Mesothelial cell of epicardium (in vitro differentiated cells): ENCODE results near the gene USP31. TPM values are rescaled to one million over a fixed set of nuclear protein-coding genes. Genes with fewer than 3 reads are reported as not detected.

Source experiments
- DNase-seq, 2 experiments: peaks; one replicate each; pipeline ENCODE4 v3.0.0; 2021; ENCODE audit warnings: low spot score in 2 of 2; ENCODE audit not compliant: unreplicated experiment in 2 of 2
- H3K27ac Mint-ChIP-seq: 2 replicates; pipeline ENCODE4 v1.8.0; 2021; ENCODE audit warnings: mixed read lengths
- H3K27me3 Mint-ChIP-seq: 2 replicates; pipeline ENCODE4 v1.8.0; 2021; ENCODE audit warnings: low read depth, mixed read lengths
- H3K36me3 Mint-ChIP-seq: 2 replicates; pipeline ENCODE4 v1.8.0; 2021; ENCODE audit warnings: mixed read lengths
- H3K4me1 Mint-ChIP-seq: 2 replicates; pipeline ENCODE4 v1.8.0; 2021; ENCODE audit warnings: mixed read lengths
- H3K4me3 Mint-ChIP-seq: 2 replicates; pipeline ENCODE4 v1.8.0; 2021; ENCODE audit warnings: mild to moderate bottlenecking, moderate library complexity, mixed read lengths
- H3K9me3 Mint-ChIP-seq: 2 replicates; pipeline ENCODE4 v1.8.0; 2021; ENCODE audit warnings: mixed read lengths
- total RNA-seq: library from RNA; stranded (reverse); gene quantifications from 3 replicates; pipeline ENCODE4 v1.2.1, GENCODE V29; 2021
- TF ChIP-seq, protein P1 (sequence below): fragments of 200-600 bp; sonication (generic); IDR thresholded peaks from one replicate; pipeline ENCODE4 v1.5.0; 2021; ENCODE audit warnings: antibody characterized with exemption; ENCODE audit not compliant: unreplicated experiment

USP31 gene
- total RNA-seq, 1 donor from 2014 or later, result 13.7 TPM

DNA sequence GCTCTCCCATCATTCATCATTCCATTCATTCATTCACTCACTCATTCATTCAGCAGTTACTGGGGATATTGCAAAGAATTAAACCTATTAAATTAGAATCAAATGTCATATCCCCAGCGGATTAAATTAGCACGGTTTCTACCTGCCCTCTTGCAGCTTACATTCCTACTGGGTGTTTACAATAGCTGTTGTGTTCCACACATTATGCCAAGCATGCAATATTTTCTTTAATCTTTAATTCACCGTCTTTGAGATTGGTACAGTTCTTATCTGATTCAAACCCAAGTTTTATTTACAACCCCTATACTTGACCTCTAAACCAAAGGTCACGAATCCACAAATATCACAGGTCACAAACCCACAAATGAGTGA, 727 bp upstream of the USP31 start:
- Mint-ChIP-seq H3K27me3 (peaks cover 7% of the 10 kb centered on the region), H3K27ac (no peak overlapping the region), H3K36me3 (no peaks in the 10 kb centered on the region), H3K4me1 (peaks cover 23% of the 10 kb centered on the region), H3K4me3 (peak overlapping the region; percentile 78), H3K9me3 (no peaks in the 10 kb centered on the region)
- DNase-seq, result no peak
- TF ChIP-seq, protein P1, sequence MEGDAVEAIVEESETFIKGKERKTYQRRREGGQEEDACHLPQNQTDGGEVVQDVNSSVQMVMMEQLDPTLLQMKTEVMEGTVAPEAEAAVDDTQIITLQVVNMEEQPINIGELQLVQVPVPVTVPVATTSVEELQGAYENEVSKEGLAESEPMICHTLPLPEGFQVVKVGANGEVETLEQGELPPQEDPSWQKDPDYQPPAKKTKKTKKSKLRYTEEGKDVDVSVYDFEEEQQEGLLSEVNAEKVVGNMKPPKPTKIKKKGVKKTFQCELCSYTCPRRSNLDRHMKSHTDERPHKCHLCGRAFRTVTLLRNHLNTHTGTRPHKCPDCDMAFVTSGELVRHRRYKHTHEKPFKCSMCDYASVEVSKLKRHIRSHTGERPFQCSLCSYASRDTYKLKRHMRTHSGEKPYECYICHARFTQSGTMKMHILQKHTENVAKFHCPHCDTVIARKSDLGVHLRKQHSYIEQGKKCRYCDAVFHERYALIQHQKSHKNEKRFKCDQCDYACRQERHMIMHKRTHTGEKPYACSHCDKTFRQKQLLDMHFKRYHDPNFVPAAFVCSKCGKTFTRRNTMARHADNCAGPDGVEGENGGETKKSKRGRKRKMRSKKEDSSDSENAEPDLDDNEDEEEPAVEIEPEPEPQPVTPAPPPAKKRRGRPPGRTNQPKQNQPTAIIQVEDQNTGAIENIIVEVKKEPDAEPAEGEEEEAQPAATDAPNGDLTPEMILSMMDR, result no peak

- Mint-ChIP-seq H3K27me3 (peaks cover 6% of the 10 kb centered on the region), H3K36me3 (no peaks in the 10 kb centered on the region), H3K27ac (peak overlapping the region; percentile 82), H3K9me3 (no peaks in the 10 kb centered on the region), H3K4me1 (peaks cover 28% of the 10 kb centered on the region), H3K4me3 (peak overlapping the region; percentile 87)
- peak; percentile 33 to 64 for DNase-seq
- TF ChIP-seq, protein P1, result no peak
Measured at GRCh38 chr16:23148513-23149266, 562 bp downstream of the USP31 start.

DNA sequence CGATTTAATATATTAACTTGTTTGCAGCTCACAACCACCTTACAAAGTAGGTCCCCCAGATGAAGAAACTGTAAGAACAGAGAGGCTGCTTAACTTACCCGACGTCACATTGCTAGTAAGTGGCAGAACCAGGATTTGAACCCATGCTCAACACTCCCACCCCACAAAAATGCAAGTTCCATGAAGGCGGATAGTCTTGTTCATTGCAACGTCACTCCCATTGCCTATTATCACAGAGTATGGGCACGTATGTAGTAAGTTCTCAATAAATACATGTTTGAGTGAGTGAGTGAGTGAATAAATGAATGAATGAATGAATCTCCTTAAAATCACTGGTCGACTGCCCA, 1.1 kb downstream of the USP31 start:
- no peaks in the 10 kb centered on the region for H3K9me3 Mint-ChIP-seq
- peak overlapping the region; percentile 87 for H3K4me3 Mint-ChIP-seq
- peak overlapping the region; percentile 82 for H3K27ac Mint-ChIP-seq
- H3K4me1 Mint-ChIP-seq, result peaks cover 33% of the 10 kb centered on the region
- TF ChIP-seq, protein P1, result no peak
- H3K27me3 Mint-ChIP-seq, result peaks cover 6% of the 10 kb centered on the region
- H3K36me3 Mint-ChIP-seq, result no peaks in the 10 kb centered on the region
- DNase-seq, result no peak

DNA sequence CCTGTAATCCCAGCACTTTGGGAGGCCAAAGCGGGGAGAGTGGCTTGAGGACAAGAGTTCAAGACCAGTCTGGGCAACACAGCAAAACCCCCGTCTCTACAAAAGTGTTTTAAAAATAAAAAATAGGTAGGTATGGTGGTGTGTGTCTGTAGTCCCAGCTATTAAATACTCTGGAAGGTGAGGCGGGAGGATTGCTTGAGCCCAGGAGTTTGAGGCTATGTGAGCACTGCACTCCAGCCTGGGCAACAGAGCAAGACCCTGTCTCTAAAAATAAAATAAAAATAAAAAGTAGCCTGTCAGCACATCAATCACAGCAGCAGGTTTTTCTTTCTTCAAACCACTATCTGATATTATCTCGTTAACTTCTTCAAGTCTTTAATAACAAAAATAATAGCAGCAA, 1.6 kb downstream of the USP31 start:
- H3K4me1 Mint-ChIP-seq, result peaks cover 37% of the 10 kb centered on the region

DNA sequence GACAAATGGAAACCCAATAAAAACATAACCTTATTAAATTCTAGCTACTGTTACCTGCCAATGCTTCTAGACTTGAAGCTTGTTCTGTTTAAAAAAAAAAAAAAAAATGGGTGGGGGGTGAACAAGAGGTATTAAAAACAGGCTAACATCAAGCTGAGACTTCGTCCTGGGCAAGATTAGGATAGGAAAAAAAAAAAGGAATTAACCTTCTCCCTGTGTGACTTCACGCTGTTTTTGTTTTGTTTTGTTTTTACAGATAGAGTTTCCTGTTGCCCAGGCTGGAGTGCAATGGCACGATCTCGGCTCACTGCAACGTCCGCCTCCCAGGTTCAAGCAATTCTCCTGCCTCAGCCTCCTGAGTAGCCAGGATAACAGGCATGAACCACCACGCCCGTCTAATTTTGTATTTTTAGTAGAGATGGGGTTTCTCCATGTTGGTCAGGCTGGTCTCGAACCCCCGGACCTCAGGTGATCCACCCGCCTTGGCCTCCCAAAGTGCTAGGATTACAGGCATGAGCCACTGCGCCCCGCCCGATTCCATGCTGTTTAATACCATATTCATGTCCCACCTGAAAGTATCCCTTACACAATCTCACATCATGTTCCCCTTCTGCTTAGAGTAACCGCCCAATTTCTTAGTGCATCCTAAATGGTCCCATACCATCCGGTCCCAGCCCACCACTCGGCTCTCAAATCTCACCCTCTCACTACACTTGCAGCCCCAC, 2.2 kb downstream of the USP31 start:
- DNase-seq, result no peak
- H3K4me1 Mint-ChIP-seq, result peaks cover 37% of the 10 kb centered on the region
- H3K9me3 Mint-ChIP-seq, result no peaks in the 10 kb centered on the region
- H3K27me3 Mint-ChIP-seq, result peaks cover 3% of the 10 kb centered on the region
- H3K4me3 Mint-ChIP-seq, result peak overlapping the region; percentile 87
- TF ChIP-seq, protein P1, result no peak
- no peaks in the 10 kb centered on the region for H3K36me3 Mint-ChIP-seq
- peak overlapping the region; percentile 21 for H3K27ac Mint-ChIP-seq

More for the DNA sequence above, 1.6 kb downstream of the USP31 start:
- Mint-ChIP-seq H3K36me3 (no peaks in the 10 kb centered on the region), H3K27ac (no peak overlapping the region), H3K9me3 (no peaks in the 10 kb centered on the region), H3K4me3 (peak overlapping the region; percentile 87), H3K27me3 (peaks cover 4% of the 10 kb centered on the region)
- TF ChIP-seq, protein P1, result no peak
- DNase-seq, result no peak
